DMS79 (cell line): ENCODE measurements around the gene SLC2A13.

Source experiments
- DNase-seq: peaks from one replicate; lab custom pipeline; 2025; lab: John Stamatoyannopoulos, UW

Gene SLC2A13

GRCh38 chr12:40105515-40106201 is at the start of gene SLC2A13:
SLC2A13 (minus strand) TSS chr12:40106081; CDS start chr12:40105808, 273 bp downstream.
- DNase-seq = no peak

GRCh38 chr12:40154381-40154780 is 48.5 kb upstream of the SLC2A13 start:
- no peak for DNase-seq

- DNase-seq = no peak
Measured at GRCh38 chr12:40153432-40153831, 47.6 kb upstream of the SLC2A13 start.

DNA sequence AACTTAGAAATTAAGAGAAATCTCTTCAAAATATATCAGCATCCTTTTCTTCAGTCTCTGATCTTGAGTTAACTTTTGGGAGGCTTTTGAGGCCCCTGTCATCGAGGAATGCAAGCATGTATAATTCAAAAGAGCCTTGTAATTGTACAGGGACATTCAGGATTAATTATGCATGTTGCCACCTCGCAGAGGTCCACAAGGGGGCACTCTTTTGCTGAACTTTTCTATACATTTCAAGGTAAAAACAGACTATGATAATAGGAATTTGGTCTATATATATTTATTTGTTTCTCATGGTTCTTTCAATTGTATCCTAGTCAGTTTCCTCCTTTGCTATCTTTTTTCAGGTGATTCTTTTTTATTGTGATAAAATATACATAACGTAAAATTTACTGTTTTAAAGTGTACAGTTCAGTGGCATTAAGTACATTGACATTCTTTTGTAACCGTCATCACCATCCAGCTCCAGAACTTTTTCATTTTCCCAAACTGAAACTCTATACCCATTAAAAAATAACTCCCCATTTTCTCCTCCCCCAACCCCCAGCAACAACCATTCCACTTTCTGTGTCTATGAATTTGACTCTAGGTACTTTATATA is 47.0 kb upstream of the SLC2A13 start:
- no peak for DNase-seq

- no peak for DNase-seq
Measured at GRCh38 chr12:40149673-40150260, 43.9 kb upstream of the SLC2A13 start.

GRCh38 chr12:40146800-40147797 is 41.2 kb upstream of the SLC2A13 start:
- no peak for DNase-seq

- DNase-seq = no peak
Measured at GRCh38 chr12:40145896-40146295, 40.0 kb upstream of the SLC2A13 start.

- DNase-seq = no peak
Measured at GRCh38 chr12:40144023-40144422, 38.1 kb upstream of the SLC2A13 start.

DNA sequence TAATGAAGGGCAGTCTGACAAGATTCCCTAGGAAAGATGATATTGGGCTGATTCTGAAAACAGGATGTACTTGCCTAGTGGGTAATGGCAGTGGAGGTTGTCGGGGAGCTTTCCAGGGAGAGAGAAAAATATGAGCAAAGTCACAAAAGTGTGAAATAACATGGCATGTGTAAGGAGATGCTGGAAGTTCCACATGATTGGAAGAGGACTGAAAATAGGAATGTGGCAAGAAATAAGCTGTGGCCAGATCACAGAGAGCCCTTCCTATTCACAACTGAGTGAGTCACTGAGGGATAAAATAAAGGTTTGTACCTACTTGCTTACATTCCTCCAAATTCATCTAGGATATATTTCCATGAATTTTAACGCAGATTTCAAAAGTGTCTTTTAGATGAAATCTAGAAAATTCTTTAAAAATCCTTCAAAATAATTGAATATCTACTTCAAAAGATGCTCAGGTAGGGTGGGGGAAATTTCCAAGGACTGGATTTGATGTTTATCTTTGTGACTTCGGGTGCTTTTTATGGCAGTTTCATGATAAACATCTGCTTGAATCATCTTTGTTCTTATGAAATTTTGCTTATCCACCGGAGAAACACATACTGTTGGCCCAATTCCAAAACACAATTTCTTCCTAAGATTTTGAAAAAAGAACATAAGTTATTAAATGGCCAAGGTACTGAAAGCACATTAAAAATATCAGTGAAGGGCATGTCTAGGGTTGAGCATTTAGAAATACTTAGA is 36.3 kb upstream of the SLC2A13 start:
- DNase-seq = no peak

- no peak for DNase-seq
Measured at GRCh38 chr12:40138526-40138925, 32.6 kb upstream of the SLC2A13 start.

DNA sequence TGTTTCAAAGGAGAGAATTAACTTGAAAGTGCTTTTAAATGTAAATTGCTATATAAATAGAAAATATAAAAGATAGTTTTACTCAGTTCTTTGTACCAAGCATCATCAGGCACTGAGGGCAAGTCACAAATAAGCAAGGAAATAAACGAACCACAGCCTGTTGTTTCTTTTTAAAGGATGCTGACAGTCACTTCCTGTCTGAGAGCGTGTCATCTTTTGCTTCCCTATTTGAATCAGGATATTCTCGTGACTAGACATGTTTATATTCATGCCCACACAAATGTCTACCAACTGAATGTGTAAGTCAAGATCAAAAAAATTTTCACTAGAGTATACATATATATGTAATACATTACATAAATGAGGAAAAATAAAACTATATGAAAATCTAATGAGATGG is 31.4 kb upstream of the SLC2A13 start:
- no peak for DNase-seq

GRCh38 chr12:40127408-40127807 is 21.5 kb upstream of the SLC2A13 start:
- no peak for DNase-seq

- DNase-seq = no peak
Measured at GRCh38 chr12:40123496-40123895, 17.6 kb upstream of the SLC2A13 start.

DNA sequence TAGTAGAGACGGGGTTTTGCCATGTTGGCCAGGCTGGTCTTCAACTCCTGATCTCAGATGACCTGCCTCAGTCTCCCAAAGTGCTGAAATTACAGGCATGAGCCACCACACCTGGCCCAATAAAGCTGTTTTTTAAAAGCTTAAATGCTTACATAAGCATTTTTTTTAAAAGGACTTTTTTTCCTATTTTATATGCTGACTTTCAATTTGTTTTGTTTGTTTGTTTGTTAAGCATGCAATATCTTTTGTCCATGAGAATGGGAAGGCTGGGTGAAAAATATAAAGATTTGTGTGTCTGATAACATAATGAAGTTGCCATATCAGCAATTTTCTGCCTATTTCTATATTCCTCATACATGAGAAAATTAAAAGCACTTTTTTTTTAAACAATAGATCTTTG is 17.0 kb upstream of the SLC2A13 start:
- DNase-seq = no peak

DNA sequence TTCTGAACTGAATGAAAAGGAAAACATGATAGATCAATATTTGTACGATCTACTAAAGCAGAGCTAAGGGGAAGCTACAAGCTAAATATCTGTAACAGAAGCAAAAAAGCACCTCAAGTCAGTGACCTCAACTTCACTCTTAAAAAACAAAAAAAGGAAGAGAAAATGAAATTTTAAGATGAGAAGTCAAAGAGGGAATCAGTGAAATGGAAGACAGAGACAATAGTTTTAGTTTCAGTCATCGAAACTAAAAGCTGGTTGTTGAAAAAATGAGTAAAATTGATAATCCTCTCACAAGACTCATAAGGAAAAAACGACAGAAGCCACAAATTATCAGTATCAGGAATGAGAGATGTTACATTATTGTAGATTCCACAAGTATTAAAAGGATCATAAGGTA is 11.9 kb upstream of the SLC2A13 start:
- no peak for DNase-seq

DNA sequence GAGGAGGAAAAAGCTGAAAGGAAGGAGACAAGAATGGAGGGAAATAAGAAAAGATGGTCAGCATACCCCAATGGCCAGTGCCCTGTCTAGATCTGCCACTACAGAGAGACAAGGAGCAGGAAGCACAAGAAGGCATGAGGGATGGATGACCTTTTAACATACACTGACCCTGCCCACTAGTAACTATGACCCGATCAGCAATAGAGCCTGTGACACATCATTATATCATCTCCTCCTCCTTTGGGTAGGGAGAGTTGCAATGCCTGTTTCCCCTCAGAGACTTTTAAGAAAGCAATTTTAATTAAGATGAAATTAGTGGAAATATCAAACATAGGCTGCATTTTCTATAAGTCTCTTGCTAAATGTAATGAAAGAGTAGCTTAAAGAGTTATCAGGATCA is 4.7 kb upstream of the SLC2A13 start:
- no peak for DNase-seq

DNA sequence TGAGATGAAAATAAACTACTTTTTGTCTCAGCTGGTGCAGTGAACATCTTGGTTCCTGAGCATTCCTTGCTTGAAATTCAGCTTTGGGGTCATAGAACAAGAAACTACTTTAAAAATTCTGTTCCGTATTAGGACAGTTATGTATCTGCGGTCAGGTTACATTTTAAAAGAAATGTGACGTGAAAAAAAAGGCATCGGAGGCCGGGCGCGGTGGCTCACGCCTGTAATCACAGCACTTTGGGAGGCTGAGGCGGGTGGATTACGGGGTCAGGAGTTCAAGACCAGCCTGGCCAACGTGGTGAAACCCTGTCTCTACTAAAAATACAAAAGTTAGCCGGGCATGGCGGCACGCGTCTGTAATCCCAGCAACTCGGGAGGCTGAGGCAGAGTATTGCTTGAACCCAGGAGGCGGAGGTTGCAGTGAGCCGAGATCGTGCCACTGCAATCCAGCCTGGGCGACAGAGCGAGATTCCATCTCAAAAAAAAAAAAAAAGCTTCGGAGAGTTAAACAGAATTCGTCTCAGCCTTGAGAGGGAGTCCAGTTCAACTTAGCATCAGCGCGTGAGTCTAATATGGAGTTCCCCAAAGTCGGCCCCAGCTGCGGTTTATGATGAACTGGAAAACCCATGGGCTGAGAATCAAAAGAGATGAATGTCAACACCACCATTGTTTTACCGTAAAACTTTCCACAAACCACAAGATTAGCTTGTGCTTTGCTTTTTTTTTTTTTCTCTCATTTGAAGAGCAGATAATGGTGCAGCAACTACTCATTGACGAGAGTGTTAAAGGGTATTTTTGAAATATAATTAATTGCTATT is 2.1 kb upstream of the SLC2A13 start:
- no peak for DNase-seq

DNA sequence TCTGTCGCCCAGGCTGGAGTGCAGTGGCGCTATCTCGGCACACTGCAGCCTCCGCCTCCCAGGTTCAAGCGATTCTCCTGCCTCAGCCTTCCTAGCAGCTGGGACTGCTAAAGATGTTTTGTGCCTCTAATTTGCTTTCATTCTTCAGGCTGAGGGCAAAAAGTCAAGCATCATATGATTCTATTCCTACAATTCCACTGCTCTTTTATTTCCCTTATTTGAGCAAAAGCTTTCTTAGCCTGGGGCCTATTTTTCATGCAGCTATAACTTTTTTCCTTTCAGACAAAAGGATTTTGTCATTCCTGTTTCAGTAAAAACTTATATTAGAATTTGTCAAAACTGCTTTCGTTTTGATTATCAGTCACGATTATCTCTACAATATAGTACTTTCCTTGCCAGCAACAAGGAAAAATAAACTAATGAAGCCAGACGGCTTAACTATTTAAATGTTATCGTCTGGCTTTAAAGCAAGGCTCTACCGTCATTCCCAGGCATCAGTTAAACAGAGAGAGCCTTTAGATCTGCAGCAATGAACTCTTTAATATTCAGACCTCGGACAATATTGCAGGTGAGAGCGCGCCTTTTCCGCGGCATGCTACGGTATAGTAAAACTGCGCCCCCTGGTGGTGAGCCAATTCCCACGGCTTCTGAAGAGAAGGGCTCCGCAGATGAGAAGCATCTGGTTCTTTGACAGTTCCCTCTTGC is 1.4 kb upstream of the SLC2A13 start:
- no peak for DNase-seq

- DNase-seq = no peak
Measured at GRCh38 chr12:40106655-40107054, 774 bp upstream of the SLC2A13 start.

DNA sequence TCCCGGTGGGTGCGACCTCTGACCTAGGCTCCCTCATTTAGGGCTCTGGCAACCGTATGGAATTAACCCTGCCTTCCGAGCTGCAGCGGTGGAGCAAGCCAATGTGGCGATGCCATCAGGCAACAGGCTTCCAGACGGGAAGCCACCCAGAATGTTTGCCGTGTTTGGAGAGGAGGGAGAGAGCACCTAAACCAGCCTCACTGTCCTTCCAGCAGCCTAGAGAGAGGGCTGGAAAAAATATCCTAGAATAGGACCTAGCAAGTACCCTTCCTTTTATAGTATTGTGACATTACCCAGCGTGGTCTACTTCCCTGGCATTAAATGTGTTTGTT is 287 bp upstream of the SLC2A13 start:
- DNase-seq = no peak

DNA sequence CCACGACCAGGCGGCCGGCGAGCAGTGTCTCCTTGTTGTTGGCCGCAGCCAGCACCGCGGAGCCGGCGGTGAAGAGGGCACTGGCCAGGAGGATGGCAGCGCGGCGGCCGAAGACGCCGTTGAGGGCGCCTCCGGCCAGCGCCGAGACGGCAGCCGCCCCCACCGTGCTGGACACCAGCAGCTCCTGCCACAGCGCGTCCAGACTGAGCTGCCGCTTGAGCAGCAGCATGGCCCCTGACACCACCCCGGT is 691 bp downstream of the SLC2A13 start:
- DNase-seq = no peak
